B cell (primary cell): ENCODE measurements around the gene TNRC6A. TPM values are rescaled to one million over a fixed set of nuclear protein-coding genes. Genes with fewer than 3 reads are reported as not detected.

Source experiments
- ATAC-seq: fragments of 200-7000 bp; cut with Tn5 transposase; one replicate; pipeline ENCODE4 v1.10.0; 2021; ENCODE audit warnings: low read depth, mild to moderate bottlenecking, moderate number of reproducible peaks, moderate library complexity
- CTCF ChIA-PET: fragments of 350-600 bp; sonication (Branson Sonifier 250); formaldehyde crosslinking; loops from one replicate; lab custom pipeline; 2021; ENCODE audit warnings: antibody characterized with exemption, inconsistent platforms; lab: Charles Lee
- POLR2A ChIA-PET: fragments of 350-600 bp; sonication (Branson Sonifier 250); formaldehyde crosslinking; loops from one replicate; lab custom pipeline; 2021; ENCODE audit warnings: antibody characterized with exemption; lab: Charles Lee
- DNase-seq: peaks from one replicate; pipeline ENCODE4 v3.0.0; 2013
- H2AFZ ChIP-seq: 2 replicates; pipeline ENCODE4 v1.6.1; 2012; ENCODE audit warnings: mild to moderate bottlenecking, low read depth, low read length; ENCODE audit not compliant: insufficient read depth, poor library complexity, severe bottlenecking
- H3K27ac ChIP-seq, 2 donors: 1 replicate in 1 of 2; 2 replicates in 1 of 2; pipeline ENCODE4 v1.5.1; 2012 to 2013; ENCODE audit warnings: low read length in 2 of 2, mild to moderate bottlenecking in 2 of 2, moderate library complexity in 1 of 2
- H3K27me3 ChIP-seq, 4 experiments: fragments of 200-600 bp in 1 of 4; sonication (generic) in 1 of 4; replicated peaks in 1 of 4; 1 replicate in 2 of 4; 2 replicates in 2 of 4; pipeline versions ENCODE4 v1.6.1 to v1.7.0; 2013 to 2016; ENCODE audit warnings: low read length in 3 of 4, mild to moderate bottlenecking in 2 of 4, mixed read lengths in 1 of 4, moderate library complexity in 1 of 4; ENCODE audit not compliant: insufficient read depth in 4 of 4, control insufficient read depth in 3 of 4; ENCODE audit errors: control extremely low read depth in 1 of 4
- H3K36me3 ChIP-seq, 2 experiments: replicated peaks in 1 of 2; 1 replicate in 1 of 2; 2 replicates in 1 of 2; pipeline versions ENCODE4 v1.6.1 to v1.7.1; 2013; ENCODE audit warnings: low read length in 1 of 2; ENCODE audit not compliant: insufficient read depth in 2 of 2, control insufficient read depth in 1 of 2; ENCODE audit errors: control extremely low read depth in 1 of 2, extremely low read depth in 1 of 2
- H3K4me1 ChIP-seq, 2 donors: fragments of 200-600 bp in 1 of 2; sonication (generic) in 1 of 2; 1 replicate in 1 of 2; 2 replicates in 1 of 2; pipeline versions ENCODE4 v1.5.1 to v1.6.1; 2013 to 2017; ENCODE audit warnings: low read length in 2 of 2; ENCODE audit not compliant: control insufficient read depth in 2 of 2, insufficient read depth in 2 of 2
- H3K4me2 ChIP-seq: replicated peaks from 2 replicates; pipeline ENCODE3; 2012; ENCODE audit warnings: mild to moderate bottlenecking, low read depth, low read length; ENCODE audit not compliant: poor library complexity, severe bottlenecking
- H3K4me3 ChIP-seq, 5 experiments: fragments of 200-600 bp in 1 of 5; sonication (generic) in 1 of 5; 1 replicate in 3 of 5; 2 replicates in 2 of 5; pipeline versions ENCODE4 v1.5.1 to v1.7.0; 2011 to 2016; ENCODE audit warnings: low read length in 4 of 5, mild to moderate bottlenecking in 4 of 5, low read depth in 2 of 5, control low read depth in 1 of 5, moderate library complexity in 1 of 5; ENCODE audit not compliant: insufficient read depth in 1 of 5; ENCODE audit errors: control extremely low read depth in 1 of 5, extremely low read depth in 1 of 5
- H3K79me2 ChIP-seq: fragments of 200-600 bp; sonication (generic); one replicate; pipeline ENCODE4 v1.6.0; 2016; ENCODE audit warnings: low read length; ENCODE audit not compliant: control insufficient read depth, insufficient read depth
- H3K9ac ChIP-seq: fragments of 200-600 bp; sonication (generic); 2 replicates; pipeline ENCODE4 v1.6.1; 2017; ENCODE audit warnings: mild to moderate bottlenecking, low read length, moderate library complexity
- H3K9me3 ChIP-seq, 3 donors: one replicate each; pipeline versions ENCODE4 v1.6.1 to v1.7.1; 2013; ENCODE audit warnings: low read length in 2 of 3; ENCODE audit not compliant: control insufficient read depth in 2 of 3, insufficient read depth in 1 of 3; ENCODE audit errors: control extremely low read depth in 1 of 3
- H4K20me1 ChIP-seq: 2 replicates; pipeline ENCODE4 v1.6.0; 2012; ENCODE audit warnings: mild to moderate bottlenecking, low read length; ENCODE audit not compliant: insufficient read depth, control insufficient read depth, poor library complexity, severe bottlenecking
- H3K27ac Mint-ChIP-seq: one replicate; pipeline ENCODE4 v1.8.0; 2021; ENCODE audit warnings: mixed read lengths
- H3K27me3 Mint-ChIP-seq: one replicate; pipeline ENCODE4 v1.8.0; 2021; ENCODE audit warnings: mixed read lengths
- H3K4me1 Mint-ChIP-seq: one replicate; pipeline ENCODE4 v1.8.0; 2021; ENCODE audit warnings: mixed read lengths
- H3K4me3 Mint-ChIP-seq: one replicate; pipeline ENCODE4 v1.8.0; 2021; ENCODE audit warnings: mixed read lengths
- H3K9me3 Mint-ChIP-seq: one replicate; pipeline ENCODE4 v1.8.0; 2022; ENCODE audit warnings: mixed read lengths; ENCODE audit not compliant: insufficient read depth
- CTCF ChIP-seq: fragments of 200-600 bp; IDR thresholded peaks from one replicate; pipeline ENCODE4 v1.8.0; 2022; ENCODE audit warnings: antibody characterized with exemption, mild to moderate bottlenecking
- EZH2 ChIP-seq: IDR thresholded peaks from 2 replicates; pipeline ENCODE4 v1.6.1; 2012; ENCODE audit warnings: borderline replicate concordance, low read depth, mild to moderate bottlenecking, moderate library complexity, low read length; ENCODE audit not compliant: insufficient read depth, poor library complexity, severe bottlenecking
- WGBS: methylation state at CpG from one replicate; pipeline ENCODE4 v1.1.5; 2013; ENCODE audit warnings: missing lambda C conversion rate; ENCODE audit not compliant: insufficient coverage; 5-methylcytosine and 5-hydroxymethylcytosine counted together
- intact Hi-C: fragments of 100-400 bp; cut with micrococcal nuclease; formaldehyde crosslinking; loops from one replicate; pipeline ENCODE4 v1.10.0; 2022
- polyA plus RNA-seq: library from polyadenylated mRNA; depleted of rRNA; stranded (reverse); fragments of >200 nt; gene quantifications from 2 replicates; pipeline ENCODE4 v1.2.3, GENCODE V29; 2012
- total RNA-seq, 2 donors: library from RNA; stranded (reverse); fragments of 120-200 nt in 1 of 2; gene quantifications; 1 replicate in 1 of 2; 2 replicates in 1 of 2; pipeline versions ENCODE4 v1.2.3 to v1.2.4, GENCODE V29; 2013 to 2022

The TNRC6A gene
- total and polyA plus RNA-seq, 2 donors (not counting 1 experiment from before 2014, with no cell fraction given) = 79.3 to 104 TPM

- Histone ChIP-seq H4K20me1 (no peaks in the 10 kb centered on the region), H3K4me2 (no peak overlapping the region), H2AFZ (no peak overlapping the region), H3K27ac (no peak overlapping the region), H3K36me3 (no peaks in the 10 kb centered on the region), H3K9me3 (peaks cover 0 to 2% (median 0%) of the 10 kb centered on the region in 3 donors), H3K27me3 (no peaks in the 10 kb centered on the region), H3K4me1 (no peaks in the 10 kb centered on the region), H3K79me2 (no peaks in the 10 kb centered on the region), H3K9ac (no peak overlapping the region), H3K4me3 (no peak overlapping the region)
- Mint-ChIP-seq H3K27ac (no peak overlapping the region), H3K9me3 (no peaks in the 10 kb centered on the region), H3K27me3 (no peaks in the 10 kb centered on the region), H3K4me1 (no peaks in the 10 kb centered on the region), H3K4me3 (no peak overlapping the region)
- DNase-seq (no peak), ATAC-seq (no peak)
- intact Hi-C loops = no loop called here
- TF ChIP-seq EZH2 (no peak), CTCF (no peak)
- 87% methylated on average over 5 of the region's 5 CpGs for WGBS
- ChIA-PET POLR2A (no interaction called here), CTCF (no interaction called here)
Measured at GRCh38 chr16:24848065-24848464, 118.6 kb downstream of the TNRC6A start.

GRCh38 chr16:24849641-24850040 is 120.2 kb downstream of the TNRC6A start:
- intact Hi-C loops = no loop called here
- WGBS = 97% methylated on average over 3 of the region's 5 CpGs
- Mint-ChIP-seq H3K4me3 (no peak overlapping the region), H3K9me3 (no peaks in the 10 kb centered on the region), H3K27me3 (peaks cover 2% of the 10 kb centered on the region), H3K4me1 (no peaks in the 10 kb centered on the region), H3K27ac (no peak overlapping the region)
- TF ChIP-seq EZH2 = no peak
- TF ChIP-seq CTCF = no peak
- Histone ChIP-seq H3K27me3 (no peaks in the 10 kb centered on the region), H3K79me2 (no peaks in the 10 kb centered on the region), H3K4me1 (no peaks in the 10 kb centered on the region), H3K9ac (no peak overlapping the region), H2AFZ (no peak overlapping the region), H3K27ac (no peak overlapping the region), H3K4me2 (no peak overlapping the region), H3K4me3 (no peak overlapping the region), H3K36me3 (no peaks in the 10 kb centered on the region), H3K9me3 (peaks cover 0 to 7% (median 0%) of the 10 kb centered on the region in 3 donors), H4K20me1 (no peaks in the 10 kb centered on the region)
- ChIA-PET POLR2A (no interaction called here), CTCF (no interaction called here)
- ATAC-seq (no peak), DNase-seq (no peak)
